ENCODE results near the gene PTPN4.

Gene PTPN4

GRCh38 chr2:120028795-120029194, 269.1 kb downstream of the PTPN4 start:
- no peak for DNase-seq

- no peak for DNase-seq
Measured at GRCh38 chr2:120029672-120030640, 270.2 kb downstream of the PTPN4 start.

- no peak for DNase-seq
Measured at GRCh38 chr2:120032297-120032696, 272.6 kb downstream of the PTPN4 start.
